Ectodermal cell (in vitro differentiated cells): ENCODE measurements around the gene SLCO3A1.

Experiments
- H3K27ac ChIP-seq: 2 replicates; pipeline ENCODE4 v1.7.0; 2013; ENCODE audit warnings: mild to moderate bottlenecking, low read depth, low read length; ENCODE audit not compliant: insufficient read depth, poor library complexity, severe bottlenecking
- H3K27me3 ChIP-seq: 2 replicates; pipeline ENCODE4 v1.7.0; 2013; ENCODE audit warnings: mild to moderate bottlenecking, low read length; ENCODE audit not compliant: insufficient read depth, control insufficient read depth, poor library complexity, severe bottlenecking
- H3K36me3 ChIP-seq: one replicate; pipeline ENCODE4 v1.7.0; 2013; ENCODE audit warnings: low read length; ENCODE audit not compliant: control insufficient read depth, insufficient read depth
- H3K4me1 ChIP-seq: one replicate; pipeline ENCODE4 v1.7.0; 2013; ENCODE audit warnings: low read length; ENCODE audit not compliant: control insufficient read depth, insufficient read depth
- H3K4me3 ChIP-seq: 2 replicates; pipeline ENCODE4 v1.7.0; 2013; ENCODE audit warnings: low read depth, low read length, control low read depth; ENCODE audit not compliant: insufficient read depth
- H3K9me3 ChIP-seq: 2 replicates; pipeline ENCODE4 v1.7.0; 2013; ENCODE audit warnings: mild to moderate bottlenecking, low read length, moderate library complexity; ENCODE audit not compliant: control insufficient read depth
- WGBS, 2 experiments: methylation state at CpG; one replicate each; pipeline ENCODE4 v1.1.7; 2013; ENCODE audit warnings: missing lambda C conversion rate in 2 of 2; 5-methylcytosine and 5-hydroxymethylcytosine counted together

The SLCO3A1 gene

GRCh38 chr15:91945385-91945784 lies 91.9 kb downstream of the SLCO3A1 start:
- peaks cover 44% of the 10 kb centered on the region for H3K4me1 ChIP-seq
- no peak overlapping the region for H3K4me3 ChIP-seq
- H3K27me3 ChIP-seq, result no peaks in the 10 kb centered on the region
- WGBS, 2 experiments, result 91 to 96% methylated on average over 6 of the region's 6 CpGs
- no peaks in the 10 kb centered on the region for H3K36me3 ChIP-seq
- H3K9me3 ChIP-seq, result no peaks in the 10 kb centered on the region
- H3K27ac ChIP-seq, result no peak overlapping the region

- Histone ChIP-seq H3K27me3 (no peaks in the 10 kb centered on the region), H3K36me3 (no peaks in the 10 kb centered on the region), H3K27ac (no peak overlapping the region), H3K9me3 (no peaks in the 10 kb centered on the region), H3K4me3 (no peak overlapping the region), H3K4me1 (peaks cover 37% of the 10 kb centered on the region)
- WGBS, 2 experiments, result 51 to 55% methylated on average over 6 of the region's 6 CpGs
Measured at GRCh38 chr15:91946075-91946474, 92.6 kb downstream of the SLCO3A1 start.

- Histone ChIP-seq H3K27me3 (no peaks in the 10 kb centered on the region), H3K4me1 (peaks cover 34% of the 10 kb centered on the region), H3K27ac (no peak overlapping the region), H3K36me3 (no peaks in the 10 kb centered on the region), H3K4me3 (no peak overlapping the region), H3K9me3 (no peaks in the 10 kb centered on the region)
- WGBS, 2 experiments, result 85% methylated on average over 16 of the region's 16 CpGs
Measured at GRCh38 chr15:91946581-91947292, 93.2 kb downstream of the SLCO3A1 start.

GRCh38 chr15:91947293-91947679 lies 93.8 kb downstream of the SLCO3A1 start:
- WGBS, 2 experiments, result 90 to 93% methylated on average over 7 of the region's 7 CpGs
- H3K36me3 ChIP-seq, result no peaks in the 10 kb centered on the region
- no peaks in the 10 kb centered on the region for H3K27me3 ChIP-seq
- H3K9me3 ChIP-seq, result no peaks in the 10 kb centered on the region
- H3K4me3 ChIP-seq, result no peak overlapping the region
- no peak overlapping the region for H3K27ac ChIP-seq
- peaks cover 34% of the 10 kb centered on the region for H3K4me1 ChIP-seq

GRCh38 chr15:91947683-91948608 lies 94.4 kb downstream of the SLCO3A1 start:
- Histone ChIP-seq H3K9me3 (no peaks in the 10 kb centered on the region), H3K27ac (no peak overlapping the region), H3K4me3 (no peak overlapping the region), H3K36me3 (no peaks in the 10 kb centered on the region), H3K27me3 (no peaks in the 10 kb centered on the region), H3K4me1 (peaks cover 29% of the 10 kb centered on the region)
- 43 to 48% methylated on average over 19 of the region's 19 CpGs for WGBS, 2 experiments

- H3K27ac ChIP-seq, result no peak overlapping the region
- WGBS, 2 experiments, result 90 to 94% methylated on average over 8 of the region's 8 CpGs
- H3K9me3 ChIP-seq, result no peaks in the 10 kb centered on the region
Measured at GRCh38 chr15:91949361-91949760, 95.9 kb downstream of the SLCO3A1 start.

GRCh38 chr15:91950054-91950453 lies 96.5 kb downstream of the SLCO3A1 start:
- Histone ChIP-seq H3K36me3 (no peaks in the 10 kb centered on the region), H3K4me3 (no peak overlapping the region), H3K27ac (no peak overlapping the region), H3K27me3 (no peaks in the 10 kb centered on the region), H3K9me3 (no peaks in the 10 kb centered on the region), H3K4me1 (peaks cover 12% of the 10 kb centered on the region)
- WGBS, 2 experiments, result 38 to 42% methylated on average over 4 of the region's 4 CpGs

More at GRCh38 chr15:91949361-91949760, 95.9 kb downstream of the SLCO3A1 start:
- peaks cover 15% of the 10 kb centered on the region for H3K4me1 ChIP-seq
- no peak overlapping the region for H3K4me3 ChIP-seq
- H3K36me3 ChIP-seq, result no peaks in the 10 kb centered on the region
- no peaks in the 10 kb centered on the region for H3K27me3 ChIP-seq

GRCh38 chr15:91950631-91951329 lies 97.3 kb downstream of the SLCO3A1 start:
- no peaks in the 10 kb centered on the region for H3K9me3 ChIP-seq
- H3K27me3 ChIP-seq, result no peaks in the 10 kb centered on the region
- no peaks in the 10 kb centered on the region for H3K36me3 ChIP-seq
- H3K4me1 ChIP-seq, result peaks cover 14% of the 10 kb centered on the region
- no peak overlapping the region for H3K27ac ChIP-seq
- no peak overlapping the region for H3K4me3 ChIP-seq
- 100% methylated on average over 1 to 2 of the region's 2 CpGs for WGBS, 2 experiments

GRCh38 chr15:91952216-91952615 lies 98.7 kb downstream of the SLCO3A1 start:
- WGBS, 2 experiments, result 98 to 100% methylated on average over 1 of the region's 1 CpG
- Histone ChIP-seq H3K4me1 (peaks cover 22% of the 10 kb centered on the region), H3K36me3 (no peaks in the 10 kb centered on the region), H3K27ac (no peak overlapping the region), H3K27me3 (no peaks in the 10 kb centered on the region), H3K9me3 (no peaks in the 10 kb centered on the region), H3K4me3 (no peak overlapping the region)

- no peak overlapping the region for H3K27ac ChIP-seq
- H3K4me3 ChIP-seq, result no peak overlapping the region
- peaks cover 11% of the 10 kb centered on the region for H3K4me1 ChIP-seq
- H3K27me3 ChIP-seq, result no peaks in the 10 kb centered on the region
- WGBS, 2 experiments, result 94 to 96% methylated on average over 7 of the region's 7 CpGs
- no peaks in the 10 kb centered on the region for H3K9me3 ChIP-seq
- H3K36me3 ChIP-seq, result no peaks in the 10 kb centered on the region
Measured at GRCh38 chr15:91953432-91953831, 99.9 kb downstream of the SLCO3A1 start.
